IMR-90 (cell line): ENCODE measurements around the gene MRC1. TPM values are rescaled to one million over a fixed set of nuclear protein-coding genes. Genes with fewer than 3 reads are reported as not detected.

Experiments
- ATAC-seq: fragments of 200-7000 bp; cut with Tn5 transposase; 2 replicates; pipeline ENCODE4 v1.9.1; 2020; ENCODE audit warnings: low read depth, mild to moderate bottlenecking, moderate library complexity
- BruUV-seq: library from RNA; stranded (reverse); fragments of 400-500 nt; replicated peaks from 2 replicates; lab custom pipeline; 2021; lab: Mats Ljungman, UMichigan
- CTCF ChIA-PET: fragments of 300-600 bp; formaldehyde crosslinking; extraction: SDS; loops from one replicate; lab custom pipeline; 2021; ENCODE audit warnings: antibody characterized with exemption; lab: Yijun Ruan, JAX
- POLR2A ChIA-PET: fragments of 300-600 bp; sonication (Branson Sonifier 250); formaldehyde crosslinking; loops from one replicate; lab custom pipeline; 2022; ENCODE audit warnings: antibody characterized with exemption; ENCODE audit not compliant: unreplicated experiment; lab: Charles Lee
- DNase-seq: peaks from one replicate; pipeline ENCODE4 v3.0.0; 2013
- H2AFZ ChIP-seq: replicated peaks from 2 replicates; pipeline ENCODE3; 2013; ENCODE audit warnings: low read length, mild to moderate bottlenecking; ENCODE audit not compliant: poor library complexity
- H2AK5ac ChIP-seq: 2 replicates; pipeline ENCODE4 v1.6.1; 2013; ENCODE audit warnings: low read depth, low read length, inconsistent platforms
- H2AK9ac ChIP-seq: replicated peaks from 2 replicates; pipeline ENCODE3; 2013; ENCODE audit warnings: mild to moderate bottlenecking, low read depth, low read length, moderate library complexity; ENCODE audit not compliant: poor library complexity
- H2BK120ac ChIP-seq: 2 replicates; pipeline ENCODE4 v1.6.1; 2013; ENCODE audit warnings: low read depth, low read length, inconsistent platforms
- H2BK15ac ChIP-seq: 3 replicates; pipeline ENCODE4 v1.6.1; 2013; ENCODE audit warnings: low read depth, low read length, inconsistent platforms
- H2BK20ac ChIP-seq: 2 replicates; pipeline ENCODE4 v1.6.1; 2013; ENCODE audit warnings: low read depth, mild to moderate bottlenecking, inconsistent platforms, low read length, moderate library complexity
- H2BK5ac ChIP-seq: 2 replicates; pipeline ENCODE4 v1.6.1; 2013; ENCODE audit warnings: mild to moderate bottlenecking, low read depth, low read length, inconsistent platforms; ENCODE audit not compliant: poor library complexity, severe bottlenecking
- H3K14ac ChIP-seq: replicated peaks from 2 replicates; pipeline ENCODE4 v1.6.1; 2013; ENCODE audit warnings: low read depth, low read length, inconsistent platforms
- H3K18ac ChIP-seq: 2 replicates; pipeline ENCODE4 v1.6.1; 2013; ENCODE audit warnings: low read depth, low read length, control low read depth
- H3K23ac ChIP-seq: 2 replicates; pipeline ENCODE4 v1.6.1; 2013; ENCODE audit warnings: low read depth, low read length, inconsistent platforms
- H3K27ac ChIP-seq: 2 replicates; pipeline ENCODE4 v1.5.1; 2013; ENCODE audit warnings: mild to moderate bottlenecking, control low read depth, low read length; ENCODE audit not compliant: insufficient read depth
- H3K27me3 ChIP-seq: 2 replicates; pipeline ENCODE4 v1.6.1; 2013; ENCODE audit warnings: low read length; ENCODE audit not compliant: control insufficient read depth, insufficient read depth
- H3K36me3 ChIP-seq: 2 replicates; pipeline ENCODE4 v1.6.1; 2013; ENCODE audit warnings: low read length, mixed read lengths; ENCODE audit not compliant: control insufficient read depth, insufficient read depth
- H3K4ac ChIP-seq: 2 replicates; pipeline ENCODE4 v1.6.1; 2013; ENCODE audit warnings: low read depth, low read length, inconsistent platforms
- H3K4me1 ChIP-seq: 2 replicates; pipeline ENCODE4 v1.6.1; 2013; ENCODE audit warnings: low read length, mixed read lengths; ENCODE audit not compliant: control insufficient read depth, insufficient read depth
- H3K4me2 ChIP-seq: 2 replicates; pipeline ENCODE4 v1.6.1; 2013; ENCODE audit warnings: low read depth, mild to moderate bottlenecking, control low read depth, low read length, moderate library complexity
- H3K4me3 ChIP-seq: 2 replicates; pipeline ENCODE4 v1.5.1; 2013; ENCODE audit warnings: low read depth, mild to moderate bottlenecking, control low read depth, low read length, moderate library complexity; ENCODE audit not compliant: insufficient read depth
- H3K56ac ChIP-seq: 2 replicates; pipeline ENCODE4 v1.6.1; 2013; ENCODE audit warnings: low read length, inconsistent platforms; ENCODE audit not compliant: insufficient read depth; ENCODE audit errors: extremely low read depth
- H3K79me1 ChIP-seq, 2 experiments: 2 replicates each; pipeline ENCODE4 v1.6.1; 2013; ENCODE audit warnings: low read length in 2 of 2, inconsistent platforms in 1 of 2, low read depth in 1 of 2
- H3K9ac ChIP-seq: 2 replicates; pipeline ENCODE4 v1.6.1; 2013; ENCODE audit warnings: low read depth, low read length, control low read depth
- H3K9me1 ChIP-seq: 2 replicates; pipeline ENCODE4 v1.6.1; 2013; ENCODE audit warnings: low read length, inconsistent platforms; ENCODE audit not compliant: insufficient read depth
- H3K9me3 ChIP-seq: 2 replicates; pipeline ENCODE4 v1.6.1; 2013; ENCODE audit warnings: low read length; ENCODE audit not compliant: control insufficient read depth, insufficient read depth
- H4K20me1 ChIP-seq: 2 replicates; pipeline ENCODE4 v1.6.1; 2013; ENCODE audit warnings: low read length, inconsistent platforms; ENCODE audit not compliant: insufficient read depth
- H4K5ac ChIP-seq: 2 replicates; pipeline ENCODE4 v1.6.1; 2013; ENCODE audit warnings: mild to moderate bottlenecking, low read depth, low read length, control low read depth
- H4K8ac ChIP-seq, 2 experiments: 2 replicates each; pipeline ENCODE4 v1.6.1; 2013; ENCODE audit warnings: low read depth in 2 of 2, low read length in 2 of 2, control low read depth in 1 of 2, inconsistent platforms in 1 of 2
- H4K91ac ChIP-seq: 2 replicates; pipeline ENCODE4 v1.6.1; 2013; ENCODE audit warnings: low read depth, low read length, inconsistent platforms; ENCODE audit not compliant: insufficient read depth
- MAFK ChIP-seq: IDR thresholded peaks from 2 replicates; pipeline ENCODE4 v1.6.1; 2012; ENCODE audit warnings: low read depth, low read length, improper control_type of control experiment
- RAD21 ChIP-seq: IDR thresholded peaks from 2 replicates; pipeline ENCODE4 v1.6.1; 2012; ENCODE audit warnings: low read length, improper control_type of control experiment
- RCOR1 ChIP-seq: IDR thresholded peaks from 2 replicates; pipeline ENCODE4 v1.6.1; 2012; ENCODE audit warnings: mild to moderate bottlenecking, low read length, improper control_type of control experiment; ENCODE audit not compliant: insufficient replicate concordance
- WGBS, 2 experiments: methylation state at CpG; one replicate each; pipeline versions ENCODE4 v1.1.5 to v1.1.7; 2013; ENCODE audit warnings: missing lambda C conversion rate in 2 of 2; ENCODE audit not compliant: insufficient read length in 1 of 2; ENCODE audit errors: extremely low coverage in 2 of 2; 5-methylcytosine and 5-hydroxymethylcytosine counted together
- dilution Hi-C: fragments of 300-500 bp; cut with HindIII; formaldehyde crosslinking; loops from one replicate; pipeline ENCODE4 v1.14.3; 2018; ENCODE audit warnings: low sequenced_read_pairs; ENCODE audit not compliant: unreplicated experiment
- in situ Hi-C: fragments of 300-500 bp; cut with MboI; formaldehyde crosslinking; loops from 3 replicates; pipeline ENCODE4 v1.14.3; 2019; ENCODE audit warnings: low sequenced_read_pairs, inconsistent platforms, mixed read lengths
- intact Hi-C: fragments of 100-400 bp; cut with micrococcal nuclease; formaldehyde crosslinking; loops from 2 replicates; pipeline ENCODE4 v1.10.0; 2022
- polyA plus RNA-seq, 3 experiments: library from polyadenylated mRNA; depleted of rRNA; stranded (reverse); fragments of >200 nt; gene quantifications; 2 replicates each; pipeline ENCODE4 v1.2.3, GENCODE V29; 2012; ENCODE audit warnings: low replicate concordance in 1 of 3
- total RNA-seq: library from RNA; depleted of rRNA; stranded (reverse); fragments of >200 nt; gene quantifications from 2 replicates; pipeline ENCODE4 v1.2.3, GENCODE V29; 2012

The MRC1 gene
- total and polyA plus RNA-seq, 2 of the 4 experiments (the other 2 are of a cell fraction): not detected

DNA sequence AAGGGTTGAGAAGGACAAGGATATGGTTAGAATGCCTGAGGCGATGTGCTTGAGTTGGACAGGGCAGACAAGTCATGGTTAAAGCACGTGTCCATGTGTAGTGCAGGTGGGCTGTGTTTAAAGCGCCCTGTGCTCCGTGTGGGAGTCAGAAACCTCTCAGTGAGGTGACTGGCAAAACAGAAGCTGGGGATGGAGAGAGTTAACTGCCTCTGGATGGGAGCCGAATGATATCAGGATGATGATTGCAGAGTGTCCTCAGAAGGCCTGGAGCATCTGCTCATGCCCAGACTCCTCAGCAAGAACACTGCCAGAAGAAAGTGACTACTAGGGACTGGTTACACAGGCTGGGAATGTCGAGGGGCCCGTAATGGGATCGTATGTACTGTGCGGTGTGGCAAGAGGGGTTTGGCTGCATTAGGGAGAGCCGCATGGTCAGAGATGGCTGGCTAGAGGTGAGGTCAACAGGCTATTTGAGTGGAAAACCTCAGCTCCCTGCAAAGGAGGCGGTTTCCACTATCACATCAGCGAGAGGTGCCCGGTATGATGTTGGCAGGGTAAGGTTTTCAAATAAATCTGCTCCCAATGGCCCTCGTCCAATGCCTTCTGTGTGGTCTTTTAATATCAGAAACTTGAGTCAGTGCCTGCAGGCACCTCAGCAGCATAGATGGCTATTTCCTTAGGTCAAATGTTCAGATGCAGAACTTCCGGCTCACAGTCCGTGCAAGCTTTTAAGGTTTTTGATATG lies 26.1 kb upstream of the MRC1 start (continued):
- no peak for TF ChIP-seq RAD21

GRCh38 chr10:17783751-17784150 lies 25.4 kb upstream of the MRC1 start:
- Histone ChIP-seq H2BK5ac (no peak overlapping the region), H3K9me3 (no peaks in the 10 kb centered on the region), H3K14ac (no peak overlapping the region), H3K9me1 (peaks cover 10% of the 10 kb centered on the region), H3K36me3 (no peaks in the 10 kb centered on the region), H3K9ac (no peak overlapping the region), H2BK20ac (no peak overlapping the region), H4K5ac (no peak overlapping the region), H3K4me3 (no peak overlapping the region), H4K20me1 (no peaks in the 10 kb centered on the region), H2AK5ac (no peak overlapping the region), H3K4me2 (no peak overlapping the region), H3K4me1 (peaks cover 4% of the 10 kb centered on the region), H3K56ac (no peak overlapping the region), H2BK15ac (no peak overlapping the region), H2AFZ (no peak overlapping the region), H3K27ac (no peak overlapping the region), H3K4ac (no peak overlapping the region), H3K27me3 (no peaks in the 10 kb centered on the region), H2AK9ac (no peak overlapping the region), H3K18ac (no peak overlapping the region), H4K8ac (no peak overlapping the region), H3K79me1 (no peaks in the 10 kb centered on the region), H4K91ac (no peak overlapping the region), H3K23ac (no peak overlapping the region), H2BK120ac (no peak overlapping the region)
- WGBS, 2 experiments: no CpG with 5 or more reads among the region's 1 CpG
- ATAC-seq: no peak
- dilution Hi-C loops: no loop called here
- BruUV-seq: no TSS peak
- CTCF ChIA-PET: no interaction called here
- intact Hi-C loops: no loop called here
- TF ChIP-seq RCOR1 (no peak), MAFK (peak; percentile 52)
- in situ Hi-C loops: no loop called here
- POLR2A ChIA-PET: no interaction called here
- DNase-seq: no peak
